HG03520 (cell line): Measurements from ENCODE around the gene LENG8.
A peak's percentile ranks its signal among the peaks of the same experiment; 100 is the strongest.

Source experiments
- ATAC-seq: cut with Tn5 transposase; IDR thresholded peaks from one replicate; pipeline ENCODE4 v1.9.1; 2021; ENCODE audit warnings: mild to moderate bottlenecking, moderate library complexity; ENCODE audit not compliant: unreplicated experiment

Gene LENG8

GRCh38 chr19:54448774-54449700, at the start of gene LENG8:
Gene LENG8, plus strand, starts transcription at chr19:54449199. Its CDS starts 2,146 bp downstream, at chr19:54451345.
- peak; percentile 81 for ATAC-seq

GRCh38 chr19:54400913-54401312, 48.1 kb upstream of the LENG8 start:
- ATAC-seq, result no peak

GRCh38 chr19:54403054-54403453, 45.9 kb upstream of the LENG8 start:
- ATAC-seq, result no peak

GRCh38 chr19:54405628-54406027, 43.4 kb upstream of the LENG8 start:
- no peak for ATAC-seq

GRCh38 chr19:54407780-54408179, 41.2 kb upstream of the LENG8 start:
- no peak for ATAC-seq

GRCh38 chr19:54408456-54409026, 40.5 kb upstream of the LENG8 start:
- ATAC-seq, result no peak

GRCh38 chr19:54411033-54411432, 38.0 kb upstream of the LENG8 start:
- ATAC-seq, result no peak

- ATAC-seq, result no peak
Measured at GRCh38 chr19:54412877-54413276, 36.1 kb upstream of the LENG8 start.

- no peak for ATAC-seq
Measured at GRCh38 chr19:54414156-54414555, 34.8 kb upstream of the LENG8 start.

- no peak for ATAC-seq
Measured at GRCh38 chr19:54415208-54415900, 33.6 kb upstream of the LENG8 start, which contains the start of gene TTYH1. Gene TTYH1, plus strand, starts transcription at chr19:54415464. Its CDS starts 89 bp downstream, at chr19:54415553.

- no peak for ATAC-seq
Measured at GRCh38 chr19:54415901-54416673, 32.9 kb upstream of the LENG8 start.

- no peak for ATAC-seq
Measured at GRCh38 chr19:54416695-54417491, 32.1 kb upstream of the LENG8 start.

- ATAC-seq, result no peak
Measured at GRCh38 chr19:54418030-54418929, 30.7 kb upstream of the LENG8 start.

- no peak for ATAC-seq
Measured at GRCh38 chr19:54418930-54419800, 29.8 kb upstream of the LENG8 start.

GRCh38 chr19:54420068-54420382, 29.0 kb upstream of the LENG8 start:
- ATAC-seq, result no peak

- no peak for ATAC-seq
Measured at GRCh38 chr19:54420383-54421168, 28.4 kb upstream of the LENG8 start.

- no peak for ATAC-seq
Measured at GRCh38 chr19:54421169-54421516, 27.9 kb upstream of the LENG8 start.

- no peak for ATAC-seq
Measured at GRCh38 chr19:54421521-54421920, 27.5 kb upstream of the LENG8 start.
